Measurements from ENCODE around the gene CPNE4.

CPNE4 gene

DNA sequence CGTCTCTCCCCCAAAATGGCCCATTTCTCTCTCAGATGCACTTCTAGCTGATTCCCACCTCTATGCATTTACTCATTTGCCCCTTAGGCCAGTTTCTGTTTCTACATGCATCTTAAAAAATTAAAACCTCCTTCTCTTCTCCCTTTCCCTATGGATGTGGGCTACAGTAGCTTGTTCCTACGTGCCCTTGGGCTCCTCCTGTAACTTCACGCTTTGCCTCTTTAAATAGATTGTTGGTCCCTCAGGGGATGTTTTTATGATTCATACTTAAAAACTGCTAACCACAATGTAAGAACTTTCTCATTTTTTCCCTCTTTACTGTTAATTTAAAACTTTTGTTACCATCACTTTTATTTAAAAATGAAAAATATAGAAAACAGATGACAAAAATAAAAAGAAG, 346.4 kb downstream of the CPNE4 start:
- Histone ChIP-seq H3K9me3 (ENCODE audit: control insufficient read depth, insufficient read depth, low read length) (no peaks in the 10 kb centered on the region), H3K79me2 (ENCODE audit: control insufficient read depth, low read length) (no peaks in the 10 kb centered on the region), H3K4me3 (ENCODE audit: low read length) (no peak overlapping the region), H3K4me1 (ENCODE audit: control insufficient read depth, low read length) (no peaks in the 10 kb centered on the region), H3K9me2 (replicated peaks; ENCODE audit: control insufficient read depth, low read length) (no peaks in the 10 kb centered on the region), H3F3A (ENCODE audit: control insufficient read depth, insufficient read depth) (no peaks in the 10 kb centered on the region), H4K20me1 (ENCODE audit: control insufficient read depth, insufficient read depth, low read depth, low read length) (no peaks in the 10 kb centered on the region), H3K27ac (ENCODE audit: low read depth, low read length) (no peak overlapping the region), H3K36me3 (ENCODE audit: control insufficient read depth, low read length) (no peaks in the 10 kb centered on the region), H3K4me2 (ENCODE audit: low read length) (no peak overlapping the region), H3K27me3 (ENCODE audit: control insufficient read depth, low read length) (no peaks in the 10 kb centered on the region)
- no peak for TF ChIP-seq EZH2phosphoT487 (IDR thresholded peaks at IDR 0.05; ENCODE audit: borderline replicate concordance, low read length)
- TF ChIP-seq, protein P1, sequence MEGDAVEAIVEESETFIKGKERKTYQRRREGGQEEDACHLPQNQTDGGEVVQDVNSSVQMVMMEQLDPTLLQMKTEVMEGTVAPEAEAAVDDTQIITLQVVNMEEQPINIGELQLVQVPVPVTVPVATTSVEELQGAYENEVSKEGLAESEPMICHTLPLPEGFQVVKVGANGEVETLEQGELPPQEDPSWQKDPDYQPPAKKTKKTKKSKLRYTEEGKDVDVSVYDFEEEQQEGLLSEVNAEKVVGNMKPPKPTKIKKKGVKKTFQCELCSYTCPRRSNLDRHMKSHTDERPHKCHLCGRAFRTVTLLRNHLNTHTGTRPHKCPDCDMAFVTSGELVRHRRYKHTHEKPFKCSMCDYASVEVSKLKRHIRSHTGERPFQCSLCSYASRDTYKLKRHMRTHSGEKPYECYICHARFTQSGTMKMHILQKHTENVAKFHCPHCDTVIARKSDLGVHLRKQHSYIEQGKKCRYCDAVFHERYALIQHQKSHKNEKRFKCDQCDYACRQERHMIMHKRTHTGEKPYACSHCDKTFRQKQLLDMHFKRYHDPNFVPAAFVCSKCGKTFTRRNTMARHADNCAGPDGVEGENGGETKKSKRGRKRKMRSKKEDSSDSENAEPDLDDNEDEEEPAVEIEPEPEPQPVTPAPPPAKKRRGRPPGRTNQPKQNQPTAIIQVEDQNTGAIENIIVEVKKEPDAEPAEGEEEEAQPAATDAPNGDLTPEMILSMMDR (IDR thresholded peaks at IDR 0.05; ENCODE audit: low read depth, low read length, poor library complexity, severe bottlenecking): no peak

DNA sequence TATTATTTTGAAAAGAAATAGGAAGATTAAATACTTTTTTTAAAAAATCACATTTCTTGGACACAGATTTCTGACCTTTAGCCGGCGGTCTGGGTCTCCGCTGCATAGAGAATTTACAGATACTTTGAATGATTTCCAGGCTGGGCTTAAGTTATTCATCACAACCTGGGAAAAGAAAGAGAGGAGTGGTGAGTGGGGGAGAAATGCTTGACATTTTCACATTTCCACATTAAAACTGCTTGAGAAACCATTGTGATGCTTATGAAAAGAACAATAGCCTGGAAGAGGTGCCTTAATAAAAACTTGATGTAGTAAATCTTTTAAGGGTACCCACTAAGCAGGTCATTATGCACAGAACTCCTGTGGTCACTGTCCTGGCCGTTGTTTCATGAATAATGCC, 365.2 kb downstream of the CPNE4 start:
- no peaks in the 10 kb centered on the region for H3K79me2 ChIP-seq (ENCODE audit: control insufficient read depth, low read length)
- TF ChIP-seq, protein P1 (IDR thresholded peaks at IDR 0.05; ENCODE audit: low read depth, low read length, poor library complexity, severe bottlenecking): no peak
- TF ChIP-seq EZH2phosphoT487 (IDR thresholded peaks at IDR 0.05; ENCODE audit: borderline replicate concordance, low read length): no peak
- no peak overlapping the region for H3K4me3 ChIP-seq (ENCODE audit: low read length)
- no peaks in the 10 kb centered on the region for H3K9me2 ChIP-seq (replicated peaks; ENCODE audit: control insufficient read depth, low read length)
- no peak overlapping the region for H3K4me2 ChIP-seq (ENCODE audit: low read length)
- no peaks in the 10 kb centered on the region for H4K20me1 ChIP-seq (ENCODE audit: control insufficient read depth, insufficient read depth, low read depth, low read length)
- no peaks in the 10 kb centered on the region for H3K36me3 ChIP-seq (ENCODE audit: control insufficient read depth, low read length)
- H3K9me3 ChIP-seq (ENCODE audit: control insufficient read depth, insufficient read depth, low read length): no peaks in the 10 kb centered on the region
- no peak overlapping the region for H3K27ac ChIP-seq (ENCODE audit: low read depth, low read length)
- no peaks in the 10 kb centered on the region for H3K4me1 ChIP-seq (ENCODE audit: control insufficient read depth, low read length)
- H3K27me3 ChIP-seq (ENCODE audit: control insufficient read depth, low read length): no peaks in the 10 kb centered on the region
- H3F3A ChIP-seq (ENCODE audit: control insufficient read depth, insufficient read depth): no peaks in the 10 kb centered on the region

DNA sequence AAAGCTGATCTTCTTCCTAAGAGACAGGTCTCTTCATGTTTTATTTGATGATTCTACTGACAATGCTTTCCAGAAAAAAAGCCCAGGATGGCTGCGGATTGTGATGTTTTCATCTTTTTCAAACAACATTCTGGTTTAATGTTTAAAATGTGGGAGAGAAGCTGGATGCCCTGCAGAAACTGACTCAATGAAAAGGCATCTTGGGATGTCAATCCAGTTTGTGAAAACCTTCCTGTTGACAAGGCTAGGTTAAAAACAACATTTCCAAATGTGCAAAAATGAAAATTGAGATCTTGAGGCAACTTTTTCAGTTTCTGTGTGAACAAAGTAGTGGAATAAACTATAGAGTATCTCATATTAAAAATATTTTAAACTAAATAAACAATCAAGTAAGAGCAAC, 376.0 kb downstream of the CPNE4 start:
- no peaks in the 10 kb centered on the region for H3K36me3 ChIP-seq (ENCODE audit: control insufficient read depth, low read length)
- no peak overlapping the region for H3K4me3 ChIP-seq (ENCODE audit: low read length)
- no peaks in the 10 kb centered on the region for H3F3A ChIP-seq (ENCODE audit: control insufficient read depth, insufficient read depth)
- H3K9me2 ChIP-seq (replicated peaks; ENCODE audit: control insufficient read depth, low read length): no peaks in the 10 kb centered on the region
- H3K27me3 ChIP-seq (ENCODE audit: control insufficient read depth, low read length): no peaks in the 10 kb centered on the region
- no peaks in the 10 kb centered on the region for H3K9me3 ChIP-seq (ENCODE audit: control insufficient read depth, insufficient read depth, low read length)
- H3K79me2 ChIP-seq (ENCODE audit: control insufficient read depth, low read length): no peaks in the 10 kb centered on the region
- TF ChIP-seq, protein P1 (IDR thresholded peaks at IDR 0.05; ENCODE audit: low read depth, low read length, poor library complexity, severe bottlenecking): no peak
- TF ChIP-seq EZH2phosphoT487 (IDR thresholded peaks at IDR 0.05; ENCODE audit: borderline replicate concordance, low read length): no peak
- H3K27ac ChIP-seq (ENCODE audit: low read depth, low read length): no peak overlapping the region
- no peak overlapping the region for H3K4me2 ChIP-seq (ENCODE audit: low read length)
- no peaks in the 10 kb centered on the region for H3K4me1 ChIP-seq (ENCODE audit: control insufficient read depth, low read length)
- H4K20me1 ChIP-seq (ENCODE audit: control insufficient read depth, insufficient read depth, low read depth, low read length): no peaks in the 10 kb centered on the region

DNA sequence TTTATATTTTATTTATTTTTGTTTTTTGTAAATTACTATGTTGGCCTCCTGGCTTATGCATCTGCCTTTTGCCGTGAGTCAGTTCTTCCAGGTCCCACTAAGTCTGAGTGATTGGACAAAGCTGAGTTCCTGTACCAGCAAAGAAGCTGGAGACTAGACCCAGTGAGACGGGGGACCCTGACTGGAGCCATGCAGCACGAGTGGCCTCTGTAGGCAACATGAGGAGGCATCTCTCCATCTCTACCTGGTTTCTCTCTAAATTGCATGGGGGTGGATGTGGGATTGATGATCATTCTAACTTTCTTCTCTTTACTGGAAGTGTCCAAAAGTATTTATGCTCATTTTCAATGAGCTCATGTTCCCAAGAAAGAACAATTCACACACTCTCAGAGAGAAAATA, 376.7 kb downstream of the CPNE4 start:
- H3K9me2 ChIP-seq (replicated peaks; ENCODE audit: control insufficient read depth, low read length): no peaks in the 10 kb centered on the region
- no peaks in the 10 kb centered on the region for H3K9me3 ChIP-seq (ENCODE audit: control insufficient read depth, insufficient read depth, low read length)
- no peaks in the 10 kb centered on the region for H3K36me3 ChIP-seq (ENCODE audit: control insufficient read depth, low read length)
- H3K4me1 ChIP-seq (ENCODE audit: control insufficient read depth, low read length): no peaks in the 10 kb centered on the region
- no peaks in the 10 kb centered on the region for H4K20me1 ChIP-seq (ENCODE audit: control insufficient read depth, insufficient read depth, low read depth, low read length)
- TF ChIP-seq EZH2phosphoT487 (IDR thresholded peaks at IDR 0.05; ENCODE audit: borderline replicate concordance, low read length): no peak
- TF ChIP-seq, protein P1 (IDR thresholded peaks at IDR 0.05; ENCODE audit: low read depth, low read length, poor library complexity, severe bottlenecking): no peak
- H3K4me2 ChIP-seq (ENCODE audit: low read length): no peak overlapping the region
- no peak overlapping the region for H3K27ac ChIP-seq (ENCODE audit: low read depth, low read length)
- H3K4me3 ChIP-seq (ENCODE audit: low read length): no peak overlapping the region
- H3F3A ChIP-seq (ENCODE audit: control insufficient read depth, insufficient read depth): no peaks in the 10 kb centered on the region
- no peaks in the 10 kb centered on the region for H3K79me2 ChIP-seq (ENCODE audit: control insufficient read depth, low read length)
- H3K27me3 ChIP-seq (ENCODE audit: control insufficient read depth, low read length): no peaks in the 10 kb centered on the region

Data from DOHH2 (cell line).